Stimulated activated naive B cell treated with anti-CD40 and anti-IgM and Interleukin-4, amounts not matched to agents 10 μg/mL and 1 μg/mL and 100 μg/mL, for 72 hours (primary cell): ENCODE measurements around the gene MSANTD3.
A peak's percentile ranks its signal among the peaks of the same experiment; 100 is the strongest.
"Not testable (repeated sequence)": the region's sequence is repeated elsewhere in the genome, so short reads cannot be mapped to it uniquely, and the experiment has no call there.

ENCODE experiments used
- ATAC-seq, 2 donors: fragments of 150-1000 bp; cut with Tn5 transposase; replicated peaks; 2 replicates each; pipeline ENCODE4 v1.10.0; 2021; ENCODE audit warnings: moderate library complexity in 1 of 2
- DNase-seq: peaks from one replicate; pipeline ENCODE4 v3.0.0; 2021
- H3K27ac Mint-ChIP-seq: one replicate; pipeline ENCODE4 v1.8.0; 2022; ENCODE audit warnings: mild to moderate bottlenecking, mixed read lengths
- H3K27me3 Mint-ChIP-seq, 2 donors: one replicate each; pipeline ENCODE4 v1.8.0; 2022; ENCODE audit warnings: mixed read lengths in 2 of 2
- H3K36me3 Mint-ChIP-seq, 2 donors: one replicate each; pipeline ENCODE4 v1.8.0; 2022; ENCODE audit warnings: mixed read lengths in 2 of 2, mild to moderate bottlenecking in 1 of 2
- H3K4me1 Mint-ChIP-seq, 2 donors: one replicate each; pipeline ENCODE4 v1.8.0; 2022; ENCODE audit warnings: mixed read lengths in 2 of 2, mild to moderate bottlenecking in 1 of 2
- H3K4me3 Mint-ChIP-seq, 2 donors: one replicate each; pipeline ENCODE4 v1.8.0; 2022; ENCODE audit warnings: mild to moderate bottlenecking in 2 of 2, mixed read lengths in 2 of 2, moderate library complexity in 1 of 2
- H3K9me3 Mint-ChIP-seq, 2 donors: one replicate each; pipeline ENCODE4 v1.8.0; 2022; ENCODE audit warnings: mixed read lengths in 2 of 2, mild to moderate bottlenecking in 1 of 2

The MSANTD3 gene

DNA sequence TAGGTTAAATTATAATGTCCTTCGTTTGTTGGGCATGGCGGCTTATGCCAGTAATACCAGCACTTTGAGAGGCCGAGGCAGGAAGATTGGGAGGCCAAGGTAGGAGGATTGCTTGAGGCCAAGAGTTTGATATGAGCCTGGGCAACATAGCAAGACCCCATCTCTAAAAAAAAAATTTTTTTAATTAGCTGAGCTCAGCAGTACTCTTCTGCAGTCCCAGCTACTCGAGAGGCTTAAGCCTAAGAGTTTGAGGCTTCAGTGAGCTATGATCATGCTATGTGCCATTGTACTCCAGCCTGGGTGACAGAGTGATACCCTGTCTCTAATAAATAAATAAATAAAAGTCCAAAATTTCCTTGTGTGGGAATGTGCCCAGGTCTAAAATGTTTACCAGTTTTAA lies 9.1 kb upstream of the MSANTD3 start:
- H3K4me1 Mint-ChIP-seq = no peaks in the 10 kb centered on the region
- ATAC-seq (no peak), DNase-seq (no peak)
- no peaks in the 10 kb centered on the region for H3K9me3 Mint-ChIP-seq
- H3K4me3 Mint-ChIP-seq = no peak overlapping the region
- no peak overlapping the region for H3K27ac Mint-ChIP-seq
- H3K27me3 Mint-ChIP-seq = peaks cover 25 to 26% of the 10 kb centered on the region in 2 donors
- H3K36me3 Mint-ChIP-seq = no peaks in the 10 kb centered on the region

DNA sequence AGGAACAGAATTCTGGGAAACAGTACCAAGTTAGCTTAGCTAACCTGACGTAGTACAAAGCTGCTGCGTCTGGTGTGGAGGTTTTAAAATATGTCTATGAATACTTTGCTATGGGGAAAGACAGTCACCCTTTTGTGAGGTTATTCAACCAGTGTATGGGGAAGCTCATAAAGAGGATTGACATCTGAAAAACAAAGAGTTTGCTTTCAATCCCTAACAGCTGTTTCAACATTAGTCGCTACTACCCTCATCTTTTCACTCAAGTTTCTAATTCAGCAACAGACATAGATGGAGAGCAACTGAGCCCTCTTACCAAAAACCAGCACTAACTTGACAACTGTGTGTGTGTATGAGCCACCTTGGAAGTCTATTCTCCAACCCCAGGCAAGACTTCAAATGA lies 7.8 kb upstream of the MSANTD3 start:
- Mint-ChIP-seq H3K9me3 (no peaks in the 10 kb centered on the region), H3K36me3 (no peaks in the 10 kb centered on the region), H3K27me3 (peaks cover 25 to 26% of the 10 kb centered on the region in 2 donors), H3K27ac (no peak overlapping the region), H3K4me1 (no peaks in the 10 kb centered on the region), H3K4me3 (no peak overlapping the region)
- DNase-seq (no peak), ATAC-seq (no peak)

DNA sequence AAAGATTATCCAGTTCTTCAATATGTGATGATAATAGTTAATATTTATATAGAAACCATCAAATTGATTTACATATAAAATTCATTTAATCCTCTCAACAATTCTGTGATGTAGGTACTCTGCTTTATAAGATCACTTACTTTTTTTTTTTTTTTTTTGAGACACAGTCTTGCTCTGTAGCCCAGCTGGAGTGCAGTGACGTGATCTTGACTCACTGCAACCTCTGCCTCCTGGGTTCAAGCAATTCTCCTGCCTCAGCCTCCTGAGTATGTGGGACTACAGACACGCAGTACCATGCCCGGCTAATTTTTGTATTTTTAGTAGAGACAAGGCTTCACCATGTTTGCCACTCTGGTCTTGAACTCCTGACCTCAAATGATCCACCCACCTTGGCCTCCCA lies 5.8 kb upstream of the MSANTD3 start:
- H3K4me1 Mint-ChIP-seq, ATAC-seq, H3K4me3 Mint-ChIP-seq, H3K27ac Mint-ChIP-seq, H3K9me3 Mint-ChIP-seq, DNase-seq, H3K36me3 Mint-ChIP-seq: not testable (repeated sequence)
- H3K27me3 Mint-ChIP-seq = peaks cover 21 to 25% of the 10 kb centered on the region in 2 donors

DNA sequence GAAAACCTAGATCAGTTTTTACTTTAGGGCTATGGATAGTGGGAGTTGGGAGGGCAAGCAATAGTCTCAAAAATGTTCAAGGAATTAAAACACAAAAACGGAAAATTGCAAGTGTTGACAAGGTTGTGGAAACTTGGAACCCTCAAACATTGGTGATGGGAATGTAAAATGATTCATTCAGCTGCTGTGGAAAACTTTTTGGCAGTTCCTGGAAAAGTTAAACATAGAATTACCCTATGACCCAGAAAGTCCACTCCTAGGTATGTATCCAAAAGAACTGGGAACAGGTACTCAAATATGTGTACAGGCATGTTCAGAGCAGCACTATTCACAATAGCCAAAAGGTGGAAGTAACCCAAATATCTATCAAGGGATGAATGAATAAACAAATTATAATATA lies 1.2 kb upstream of the MSANTD3 start:
- DNase-seq = no peak
- Mint-ChIP-seq H3K4me3 (peak overlapping the region in 1 of 2 donors; percentile 4), H3K36me3 (peaks cover 0 to 5% of the 10 kb centered on the region in 2 donors), H3K4me1 (peaks cover 21 to 27% of the 10 kb centered on the region in 2 donors), H3K9me3 (no peaks in the 10 kb centered on the region), H3K27ac (no peak overlapping the region), H3K27me3 (peaks cover 4 to 7% of the 10 kb centered on the region in 2 donors)
- ATAC-seq = no peak

DNA sequence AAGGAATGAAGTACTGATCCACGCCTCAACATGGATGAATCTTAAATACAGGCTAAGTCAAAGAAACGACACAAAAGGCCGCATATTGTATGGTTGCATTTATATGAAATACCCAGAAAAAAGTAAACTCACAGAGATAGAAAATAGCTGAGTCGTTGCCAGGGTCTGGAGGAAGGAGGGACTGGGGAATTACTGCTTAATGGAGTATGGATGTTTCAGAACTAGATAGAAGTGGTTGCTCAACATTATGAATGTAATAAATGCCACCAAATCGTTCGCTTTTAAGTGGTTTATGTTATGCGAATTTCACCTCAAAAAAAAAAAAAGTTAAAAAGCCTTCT lies 784 bp upstream of the MSANTD3 start:
- H3K27me3 Mint-ChIP-seq = peaks cover 4 to 7% of the 10 kb centered on the region in 2 donors
- ATAC-seq (no peak), DNase-seq (no peak)
- H3K27ac Mint-ChIP-seq = peak overlapping the region; percentile 92
- H3K36me3 Mint-ChIP-seq = peaks cover 0 to 5% of the 10 kb centered on the region in 2 donors
- no peaks in the 10 kb centered on the region for H3K9me3 Mint-ChIP-seq
- peaks cover 21 to 27% of the 10 kb centered on the region in 2 donors for H3K4me1 Mint-ChIP-seq
- H3K4me3 Mint-ChIP-seq = peak overlapping the region; percentile 93

DNA sequence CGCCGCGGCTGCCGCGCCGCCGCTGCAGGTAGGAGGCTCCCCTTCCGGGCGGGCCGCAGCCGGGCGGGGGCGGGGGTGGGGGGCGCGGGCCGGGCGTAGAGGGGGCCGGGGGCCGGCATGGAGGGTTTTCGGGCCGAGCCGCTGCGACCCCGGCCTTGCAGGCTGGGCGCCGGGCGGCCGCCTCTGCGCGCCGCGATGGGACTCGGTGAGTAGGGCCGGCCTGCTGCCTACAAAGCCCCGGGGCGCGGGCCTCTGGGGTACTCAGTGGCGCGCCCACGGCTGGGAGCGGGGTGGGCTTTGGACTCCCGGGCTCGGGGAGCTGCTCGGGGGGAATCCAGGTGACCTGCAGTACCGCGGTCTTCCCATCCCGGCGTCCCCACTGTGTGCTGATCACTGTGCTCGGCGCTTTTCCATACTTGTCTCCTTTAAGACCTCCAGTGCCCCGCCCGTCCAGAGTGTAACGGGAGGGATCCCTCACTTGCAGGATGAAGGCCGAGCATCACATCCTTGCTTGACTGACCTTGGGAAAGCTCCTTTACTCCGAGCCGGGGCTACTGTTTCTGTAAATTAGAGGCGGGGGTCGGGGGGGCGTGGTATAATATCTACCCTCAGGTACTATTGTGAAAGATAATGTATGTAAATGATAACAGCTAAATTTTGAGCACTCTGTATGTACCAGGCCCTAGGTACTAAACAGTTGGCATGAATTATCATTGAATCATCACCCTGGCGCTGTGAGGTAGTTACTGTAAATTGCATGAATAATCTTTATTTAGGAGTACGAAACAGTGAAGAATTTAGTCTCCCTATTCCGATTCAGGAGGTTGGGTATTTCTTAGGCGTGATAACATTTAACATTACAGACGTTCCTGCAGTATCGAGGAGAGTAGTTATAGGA lies 672 bp downstream of the MSANTD3 start:
- ATAC-seq (peak; percentile 69 to 71), DNase-seq (peak; percentile 20)
- Mint-ChIP-seq H3K4me1 (peaks cover 21 to 27% of the 10 kb centered on the region in 2 donors), H3K36me3 (peaks cover 0 to 5% of the 10 kb centered on the region in 2 donors), H3K4me3 (peak overlapping the region; percentile 83 to 84), H3K27ac (peak overlapping the region; percentile 42), H3K27me3 (no peaks in the 10 kb centered on the region), H3K9me3 (no peaks in the 10 kb centered on the region)

DNA sequence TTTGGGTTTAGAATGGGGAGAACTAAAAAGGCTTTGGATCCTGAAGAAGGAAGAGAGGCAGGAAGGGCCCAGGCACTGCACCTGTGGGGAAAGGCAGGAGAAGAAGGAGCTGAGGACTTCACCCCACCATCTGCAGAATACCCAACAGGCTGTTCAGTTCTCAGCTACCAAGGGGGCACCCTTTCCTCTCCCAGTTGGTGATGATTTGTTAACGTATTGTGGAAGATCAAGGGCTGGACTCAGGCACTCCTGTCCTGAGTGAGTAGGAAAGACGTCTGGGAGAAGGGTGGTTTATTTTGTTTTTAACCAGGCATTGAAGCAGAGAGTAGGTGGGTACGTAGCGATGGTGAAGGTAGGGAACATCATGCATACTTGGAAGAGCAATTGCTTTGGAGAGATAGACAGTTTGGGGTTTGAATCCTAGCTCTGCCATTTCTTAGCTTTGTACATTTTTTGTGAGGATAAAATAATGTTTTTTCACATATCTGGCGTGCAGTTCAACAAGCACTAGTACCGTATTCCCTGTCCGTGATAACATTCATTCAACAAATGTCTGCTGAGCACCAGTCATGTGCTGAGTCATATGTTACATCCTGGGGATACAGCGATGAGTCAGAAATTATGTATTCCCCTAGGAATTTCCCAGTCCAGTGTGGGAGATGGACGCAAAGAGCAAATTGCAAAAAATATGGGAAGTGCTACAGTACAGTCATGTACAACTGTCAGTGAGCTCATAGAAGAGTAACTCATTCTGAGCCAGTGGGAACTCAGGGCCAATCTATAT lies 2.1 kb downstream of the MSANTD3 start:
- Mint-ChIP-seq H3K27me3 (no peaks in the 10 kb centered on the region), H3K4me1 (peaks cover 21 to 27% of the 10 kb centered on the region in 2 donors), H3K4me3 (no peak overlapping the region), H3K36me3 (peaks cover 0 to 5% of the 10 kb centered on the region in 2 donors), H3K27ac (no peak overlapping the region), H3K9me3 (no peaks in the 10 kb centered on the region)
- DNase-seq (no peak), ATAC-seq (no peak)

DNA sequence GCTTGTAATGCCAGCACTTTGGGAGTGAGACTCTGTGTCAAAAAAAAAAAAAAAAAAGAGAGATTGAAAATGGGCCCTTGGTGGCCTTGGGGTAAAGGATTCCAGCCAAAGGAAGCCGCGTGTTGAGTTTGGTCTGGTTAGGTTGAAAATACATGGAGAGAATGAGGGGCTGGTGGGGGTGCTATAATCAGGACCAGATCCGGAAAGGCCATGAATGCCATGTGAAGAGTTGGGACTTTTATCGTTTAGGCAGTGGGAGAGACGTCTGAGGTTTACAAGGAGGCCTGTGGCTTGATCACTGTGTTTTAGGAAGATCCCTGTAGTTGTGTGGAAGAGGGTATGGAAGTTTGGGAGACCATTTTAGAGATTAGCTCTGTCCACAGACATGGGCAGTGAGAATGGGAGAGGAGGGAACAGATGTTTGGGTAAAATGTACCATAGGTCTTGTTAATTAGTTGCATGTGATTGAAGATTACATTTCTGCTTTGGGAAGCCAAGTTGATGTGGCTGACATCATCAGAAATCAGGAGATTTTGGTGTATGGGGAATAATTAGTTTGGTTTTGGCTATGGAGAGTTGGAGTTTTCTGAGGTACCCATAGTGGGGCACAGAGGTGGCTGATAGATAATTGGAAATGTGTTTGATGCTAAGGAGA lies 3.5 kb downstream of the MSANTD3 start:
- H3K9me3 Mint-ChIP-seq = no peaks in the 10 kb centered on the region
- ATAC-seq (no peak), DNase-seq (no peak)
- no peak overlapping the region for H3K4me3 Mint-ChIP-seq
- H3K4me1 Mint-ChIP-seq = peaks cover 21 to 27% of the 10 kb centered on the region in 2 donors
- H3K27me3 Mint-ChIP-seq = no peaks in the 10 kb centered on the region
- H3K36me3 Mint-ChIP-seq = peaks cover 0 to 5% of the 10 kb centered on the region in 2 donors
- H3K27ac Mint-ChIP-seq = no peak overlapping the region

DNA sequence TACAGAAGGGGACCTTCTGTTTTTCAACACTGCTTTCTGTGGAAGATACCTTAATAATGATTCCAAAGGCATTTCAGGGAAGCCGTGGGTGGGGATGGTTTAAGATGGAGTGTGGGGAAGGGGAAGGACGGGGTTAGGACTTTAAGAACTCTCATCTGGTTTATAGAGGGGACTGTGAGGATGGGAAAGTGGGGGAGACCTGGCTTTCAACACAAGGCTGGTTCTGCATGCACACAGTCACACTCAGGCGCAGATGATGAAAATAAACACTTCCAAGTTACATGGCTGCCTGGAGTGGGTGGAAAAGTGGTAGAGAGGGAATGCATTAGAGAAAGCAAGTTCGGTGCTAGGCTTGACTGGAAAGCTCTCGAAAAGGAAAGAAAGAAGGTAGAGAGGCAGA lies 4.9 kb downstream of the MSANTD3 start:
- Mint-ChIP-seq H3K27me3 (no peaks in the 10 kb centered on the region), H3K27ac (no peak overlapping the region), H3K36me3 (peaks cover 0 to 5% of the 10 kb centered on the region in 2 donors), H3K4me1 (peaks cover 16 to 20% of the 10 kb centered on the region in 2 donors), H3K9me3 (no peaks in the 10 kb centered on the region), H3K4me3 (no peak overlapping the region)
- ATAC-seq (no peak), DNase-seq (no peak)

DNA sequence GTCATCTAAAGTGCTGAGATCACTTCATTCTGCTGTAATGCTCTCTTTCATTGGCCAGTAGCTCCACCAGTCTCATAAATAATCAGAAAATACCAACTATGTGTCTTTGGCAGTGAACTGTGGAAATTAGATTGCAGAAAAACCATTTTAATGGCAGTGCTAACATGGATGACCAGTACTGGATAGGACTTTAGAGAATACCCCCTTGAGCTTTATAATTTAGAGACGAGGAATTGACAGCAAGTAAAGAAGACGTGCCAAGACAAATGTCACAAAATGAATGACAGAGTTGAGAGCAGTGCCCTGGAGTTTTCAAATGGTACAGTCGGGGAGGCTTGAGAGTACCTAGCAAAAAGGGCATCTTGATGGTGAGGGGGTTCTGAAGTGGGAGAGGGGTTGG lies 5.8 kb downstream of the MSANTD3 start:
- no peak for DNase-seq
- Mint-ChIP-seq H3K4me1 (peaks cover 15 to 18% of the 10 kb centered on the region in 2 donors), H3K27me3 (no peaks in the 10 kb centered on the region), H3K27ac (no peak overlapping the region), H3K36me3 (peaks cover 0 to 5% of the 10 kb centered on the region in 2 donors), H3K4me3 (no peak overlapping the region), H3K9me3 (no peaks in the 10 kb centered on the region)
- ATAC-seq = no peak

DNA sequence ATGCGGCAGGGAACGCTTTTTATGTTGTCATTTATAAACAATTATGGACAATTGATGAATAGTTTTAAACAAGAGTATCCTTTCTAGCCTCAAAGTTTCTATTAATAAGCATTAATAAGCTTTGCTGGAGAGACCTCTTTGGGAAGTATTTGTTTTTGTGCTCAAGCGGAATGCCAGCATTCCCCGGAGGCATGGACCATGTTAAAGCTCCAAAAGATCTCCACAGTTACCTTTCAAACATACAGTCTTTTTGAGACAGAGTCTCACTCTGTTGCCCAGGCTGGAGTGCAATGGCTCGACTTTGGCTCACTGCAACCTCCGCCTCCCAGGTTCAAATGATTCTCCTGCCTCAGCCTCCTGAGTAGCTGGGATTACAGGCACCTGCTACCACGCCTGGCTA lies 9.6 kb downstream of the MSANTD3 start:
- Mint-ChIP-seq H3K27me3 (no peaks in the 10 kb centered on the region), H3K9me3 (no peaks in the 10 kb centered on the region), H3K4me1 (no peaks in the 10 kb centered on the region), H3K4me3 (no peak overlapping the region), H3K36me3 (no peaks in the 10 kb centered on the region), H3K27ac (no peak overlapping the region)
- no peak for ATAC-seq
- DNase-seq = no peak

DNA sequence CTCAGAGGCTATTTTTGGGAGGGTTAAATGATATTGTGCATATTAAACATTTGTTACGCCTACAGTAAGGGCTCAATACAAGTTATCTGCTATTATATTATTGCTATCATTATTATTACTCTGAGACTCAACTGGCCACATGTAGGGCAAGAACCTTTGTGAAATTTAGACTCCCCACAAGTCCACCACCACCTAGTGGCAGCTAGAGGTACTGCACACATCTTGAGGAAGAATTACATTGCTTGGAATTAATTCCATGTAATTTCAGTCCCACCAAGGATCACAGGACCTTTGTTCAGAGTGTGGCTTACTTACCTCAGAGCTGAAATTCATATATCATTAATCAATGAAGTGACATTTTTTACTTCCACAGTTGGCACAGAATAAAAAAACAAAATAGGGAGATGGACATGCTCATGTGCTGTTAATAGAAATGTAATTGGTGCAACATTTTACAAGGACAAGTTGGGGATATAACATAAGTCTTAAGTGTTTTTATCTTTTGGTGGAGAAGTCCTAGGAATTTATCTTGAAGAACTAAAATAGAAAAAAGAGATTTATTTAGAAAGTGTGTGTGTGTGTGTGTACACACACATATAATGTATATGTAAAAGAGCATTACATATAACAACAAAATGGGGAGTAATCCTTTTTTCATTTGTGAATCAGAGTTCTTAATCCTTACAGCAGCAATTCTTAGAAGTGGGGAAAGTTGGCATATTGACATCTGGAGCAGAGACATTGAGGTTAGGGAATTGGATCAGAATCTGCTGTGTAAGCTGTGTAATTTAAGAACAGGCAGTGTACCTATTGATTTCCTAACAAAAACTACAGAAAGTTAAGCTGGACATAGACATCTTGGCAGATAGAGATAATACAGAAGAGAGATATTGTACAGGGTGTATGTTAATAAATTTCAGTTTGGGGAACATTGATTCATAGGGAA lies 11.2 kb downstream of the MSANTD3 start:
- Mint-ChIP-seq H3K36me3 (peaks cover 2 to 7% of the 10 kb centered on the region in 2 donors), H3K27me3 (no peaks in the 10 kb centered on the region), H3K27ac (no peak overlapping the region), H3K4me3 (no peak overlapping the region), H3K9me3 (no peaks in the 10 kb centered on the region), H3K4me1 (no peaks in the 10 kb centered on the region)
- DNase-seq (peak; percentile 17), ATAC-seq (peak; percentile 45 to 47)

DNA sequence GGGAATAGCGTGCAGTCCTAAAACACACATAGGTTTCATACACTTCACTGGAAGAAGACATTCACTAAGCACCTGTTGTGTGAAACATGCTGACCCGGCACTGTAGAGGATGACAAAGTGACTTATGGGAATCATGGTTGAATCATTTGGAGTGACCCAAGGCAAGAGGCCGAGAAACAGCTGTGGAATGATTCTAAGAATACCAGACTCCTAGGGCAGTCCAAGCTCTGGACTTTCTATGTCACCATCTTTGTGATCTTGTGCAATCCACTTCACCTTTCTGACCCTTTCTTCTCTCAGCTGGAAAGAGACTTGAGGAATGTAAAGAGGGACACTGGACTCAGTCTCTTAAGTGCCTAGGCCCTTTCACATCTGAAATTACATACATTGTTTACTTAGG lies 13.1 kb downstream of the MSANTD3 start:
- peaks cover 3 to 5% of the 10 kb centered on the region in 2 donors for H3K4me1 Mint-ChIP-seq
- peaks cover 2 to 10% of the 10 kb centered on the region in 2 donors for H3K36me3 Mint-ChIP-seq
- no peaks in the 10 kb centered on the region for H3K9me3 Mint-ChIP-seq
- no peak overlapping the region for H3K27ac Mint-ChIP-seq
- DNase-seq = no peak
- ATAC-seq = no peak
- no peaks in the 10 kb centered on the region for H3K27me3 Mint-ChIP-seq
- H3K4me3 Mint-ChIP-seq = no peak overlapping the region
